Fibroblast of villous mesenchyme (primary cell): ENCODE results near the gene PLA2G4A. TPM values are rescaled to one million over a fixed set of nuclear protein-coding genes. Genes with fewer than 3 reads are reported as not detected.

Source experiments
- DNase-seq: peaks from one replicate; pipeline ENCODE4 v3.0.0-alpha.2; 2010; ENCODE audit warnings: low read depth
- H3K4me3 ChIP-seq: 2 replicates; pipeline ENCODE4 v1.5.1; 2011; ENCODE audit warnings: low read depth, mild to moderate bottlenecking, low read length
- total RNA-seq: library from RNA; depleted of rRNA; stranded (reverse); fragments of >200 nt; gene quantifications from 2 replicates; pipeline ENCODE4 v1.2.3, GENCODE V29; 2012
- TF ChIP-seq, protein P1 (sequence below): IDR thresholded peaks from 2 replicates; pipeline ENCODE4 v1.5.1; 2012; ENCODE audit warnings: low read depth, mild to moderate bottlenecking, low read length; ENCODE audit not compliant: insufficient read depth

The PLA2G4A gene
- total RNA-seq, 1 donor, result 12.1 TPM

- H3K4me3 ChIP-seq, result no peak overlapping the region
- no peak for DNase-seq
- TF ChIP-seq, protein P1, sequence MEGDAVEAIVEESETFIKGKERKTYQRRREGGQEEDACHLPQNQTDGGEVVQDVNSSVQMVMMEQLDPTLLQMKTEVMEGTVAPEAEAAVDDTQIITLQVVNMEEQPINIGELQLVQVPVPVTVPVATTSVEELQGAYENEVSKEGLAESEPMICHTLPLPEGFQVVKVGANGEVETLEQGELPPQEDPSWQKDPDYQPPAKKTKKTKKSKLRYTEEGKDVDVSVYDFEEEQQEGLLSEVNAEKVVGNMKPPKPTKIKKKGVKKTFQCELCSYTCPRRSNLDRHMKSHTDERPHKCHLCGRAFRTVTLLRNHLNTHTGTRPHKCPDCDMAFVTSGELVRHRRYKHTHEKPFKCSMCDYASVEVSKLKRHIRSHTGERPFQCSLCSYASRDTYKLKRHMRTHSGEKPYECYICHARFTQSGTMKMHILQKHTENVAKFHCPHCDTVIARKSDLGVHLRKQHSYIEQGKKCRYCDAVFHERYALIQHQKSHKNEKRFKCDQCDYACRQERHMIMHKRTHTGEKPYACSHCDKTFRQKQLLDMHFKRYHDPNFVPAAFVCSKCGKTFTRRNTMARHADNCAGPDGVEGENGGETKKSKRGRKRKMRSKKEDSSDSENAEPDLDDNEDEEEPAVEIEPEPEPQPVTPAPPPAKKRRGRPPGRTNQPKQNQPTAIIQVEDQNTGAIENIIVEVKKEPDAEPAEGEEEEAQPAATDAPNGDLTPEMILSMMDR, result no peak
Measured at GRCh38 chr1:186839041-186839400, 10.3 kb downstream of the PLA2G4A start.

DNA sequence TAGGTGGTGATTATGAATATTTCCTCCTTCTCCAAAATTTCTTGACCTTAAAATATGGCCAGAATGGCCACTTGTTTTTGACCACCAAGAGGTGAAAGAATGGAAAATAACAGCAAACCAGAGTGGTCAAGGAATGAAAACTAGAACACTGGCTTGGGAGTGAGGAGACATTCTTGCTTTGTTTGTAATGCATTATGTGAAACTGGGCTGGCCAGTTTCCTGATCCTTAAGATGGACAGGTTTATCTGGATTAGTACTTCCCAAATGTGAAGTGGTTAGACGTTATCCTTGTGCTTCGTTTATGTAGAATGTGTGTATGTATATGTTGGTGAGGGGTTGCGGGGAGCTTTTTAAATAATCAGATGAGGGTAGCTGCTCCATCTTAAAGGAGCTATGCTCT lies 12.8 kb downstream of the PLA2G4A start:
- TF ChIP-seq, protein P1, result no peak
- no peak overlapping the region for H3K4me3 ChIP-seq
- DNase-seq, result no peak

- no peak for DNase-seq
- H3K4me3 ChIP-seq, result no peak overlapping the region
- TF ChIP-seq, protein P1, result no peak
Measured at GRCh38 chr1:186842547-186842946, 13.8 kb downstream of the PLA2G4A start.

GRCh38 chr1:186843226-186843625 lies 14.5 kb downstream of the PLA2G4A start:
- DNase-seq, result no peak
- TF ChIP-seq, protein P1, result no peak
- no peak overlapping the region for H3K4me3 ChIP-seq

DNA sequence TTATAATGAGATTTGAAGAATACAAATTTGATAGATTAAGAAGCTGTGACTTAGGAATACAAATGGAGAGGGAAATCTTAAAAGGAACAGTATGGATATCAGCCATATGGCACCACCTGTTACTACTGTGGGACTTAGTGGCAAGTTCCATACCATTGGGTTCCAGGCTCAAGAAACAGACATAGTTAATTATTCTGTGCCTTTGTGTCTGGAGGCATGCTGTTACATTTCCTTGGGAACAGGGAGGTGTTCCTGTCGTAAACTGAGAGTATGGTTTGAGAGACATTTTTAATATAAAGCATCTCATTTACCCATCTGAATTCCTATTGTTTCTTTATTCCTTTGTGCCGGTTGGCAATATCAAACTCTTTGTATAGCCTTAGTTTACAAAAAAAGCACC lies 15.2 kb downstream of the PLA2G4A start:
- TF ChIP-seq, protein P1, result no peak
- no peak overlapping the region for H3K4me3 ChIP-seq
- DNase-seq, result no peak

- DNase-seq, result no peak
- TF ChIP-seq, protein P1, result no peak
- H3K4me3 ChIP-seq, result no peak overlapping the region
Measured at GRCh38 chr1:186845576-186846210, 16.9 kb downstream of the PLA2G4A start.
